ENCODE data around the gene LYPD6B. TPM values are rescaled to one million over a fixed set of nuclear protein-coding genes. Genes with fewer than 3 reads are reported as not detected.
A peak's percentile ranks its signal among the peaks of the same experiment; 100 is the strongest.

Gene LYPD6B
- total RNA-seq, 1 donor from 2014 or later, result 23.7 TPM

DNA sequence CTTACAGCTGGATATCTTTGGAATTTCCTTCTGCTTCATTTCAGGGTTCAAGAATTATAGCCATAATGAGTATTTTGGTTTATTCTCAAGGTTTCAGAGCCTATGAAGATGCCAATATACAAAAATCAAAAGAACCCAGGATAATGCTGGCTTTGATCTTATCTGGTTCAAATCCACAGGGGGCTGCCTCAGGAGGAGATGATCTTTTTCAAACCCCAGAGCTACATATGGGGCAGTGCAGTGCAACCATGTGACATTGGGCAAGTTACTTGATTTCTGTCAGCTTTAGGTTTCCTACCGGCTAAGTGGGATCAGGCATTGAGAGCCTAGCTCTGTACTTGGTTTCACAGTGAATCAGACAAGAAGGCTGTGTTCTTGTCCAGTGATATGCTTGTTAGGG, 23.0 kb upstream of the LYPD6B start:
- no peaks in the 10 kb centered on the region for H3K9me3 Mint-ChIP-seq
- DNase-seq (ENCODE audit: extremely low spot score, unreplicated experiment), result no peak
- H3K27ac Mint-ChIP-seq, result no peak overlapping the region
- TF ChIP-seq, protein P1, sequence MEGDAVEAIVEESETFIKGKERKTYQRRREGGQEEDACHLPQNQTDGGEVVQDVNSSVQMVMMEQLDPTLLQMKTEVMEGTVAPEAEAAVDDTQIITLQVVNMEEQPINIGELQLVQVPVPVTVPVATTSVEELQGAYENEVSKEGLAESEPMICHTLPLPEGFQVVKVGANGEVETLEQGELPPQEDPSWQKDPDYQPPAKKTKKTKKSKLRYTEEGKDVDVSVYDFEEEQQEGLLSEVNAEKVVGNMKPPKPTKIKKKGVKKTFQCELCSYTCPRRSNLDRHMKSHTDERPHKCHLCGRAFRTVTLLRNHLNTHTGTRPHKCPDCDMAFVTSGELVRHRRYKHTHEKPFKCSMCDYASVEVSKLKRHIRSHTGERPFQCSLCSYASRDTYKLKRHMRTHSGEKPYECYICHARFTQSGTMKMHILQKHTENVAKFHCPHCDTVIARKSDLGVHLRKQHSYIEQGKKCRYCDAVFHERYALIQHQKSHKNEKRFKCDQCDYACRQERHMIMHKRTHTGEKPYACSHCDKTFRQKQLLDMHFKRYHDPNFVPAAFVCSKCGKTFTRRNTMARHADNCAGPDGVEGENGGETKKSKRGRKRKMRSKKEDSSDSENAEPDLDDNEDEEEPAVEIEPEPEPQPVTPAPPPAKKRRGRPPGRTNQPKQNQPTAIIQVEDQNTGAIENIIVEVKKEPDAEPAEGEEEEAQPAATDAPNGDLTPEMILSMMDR (conservative IDR thresholded peaks at IDR 0.05), result no peak
- H3K4me1 Mint-ChIP-seq (ENCODE audit: unreplicated experiment), result peaks cover 36% of the 10 kb centered on the region
- H3K4me3 Mint-ChIP-seq, result no peak overlapping the region
- peaks cover 18% of the 10 kb centered on the region for H3K36me3 Mint-ChIP-seq
- H3K27me3 Mint-ChIP-seq, result no peaks in the 10 kb centered on the region

DNA sequence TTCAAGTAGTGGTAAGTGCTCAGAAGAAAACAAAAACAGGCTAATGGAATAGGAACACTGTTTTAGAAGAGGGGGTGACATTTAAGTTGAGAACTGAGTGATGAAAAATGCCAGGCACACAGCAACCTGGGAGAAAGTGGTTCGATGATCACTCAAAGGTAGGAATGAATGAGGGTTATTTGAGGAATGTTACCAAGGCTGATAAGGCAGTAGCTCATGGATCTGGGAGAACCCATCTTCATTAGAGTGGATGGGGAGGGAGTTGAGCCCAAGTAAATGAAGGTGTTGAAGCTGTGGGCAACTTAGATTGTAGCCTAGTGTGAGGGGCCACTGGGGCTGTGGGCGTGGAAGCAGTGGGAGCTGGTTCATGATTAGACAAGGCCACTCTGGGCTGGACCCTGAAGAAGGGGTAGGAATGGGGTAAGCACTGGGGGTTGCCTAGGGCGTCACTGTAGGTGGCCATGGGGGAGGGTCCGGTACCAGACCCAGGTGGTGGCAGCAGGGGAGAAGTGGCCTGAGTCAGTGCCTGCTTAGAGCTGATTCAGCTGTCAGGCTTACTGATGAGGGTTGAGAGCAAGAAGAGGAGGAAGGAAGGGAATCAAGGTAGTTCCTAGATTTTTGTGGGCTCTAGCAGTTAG, 22.5 kb upstream of the LYPD6B start:
- Mint-ChIP-seq H3K36me3 (peaks cover 18% of the 10 kb centered on the region), H3K4me3 (peak overlapping the region; percentile 7), H3K27me3 (no peaks in the 10 kb centered on the region), H3K4me1 (ENCODE audit: unreplicated experiment) (peaks cover 37% of the 10 kb centered on the region), H3K9me3 (no peaks in the 10 kb centered on the region), H3K27ac (peak overlapping the region; percentile 13)
- TF ChIP-seq, protein P1 (conservative IDR thresholded peaks at IDR 0.05), result no peak
- no peak for DNase-seq (ENCODE audit: extremely low spot score, unreplicated experiment)

DNA sequence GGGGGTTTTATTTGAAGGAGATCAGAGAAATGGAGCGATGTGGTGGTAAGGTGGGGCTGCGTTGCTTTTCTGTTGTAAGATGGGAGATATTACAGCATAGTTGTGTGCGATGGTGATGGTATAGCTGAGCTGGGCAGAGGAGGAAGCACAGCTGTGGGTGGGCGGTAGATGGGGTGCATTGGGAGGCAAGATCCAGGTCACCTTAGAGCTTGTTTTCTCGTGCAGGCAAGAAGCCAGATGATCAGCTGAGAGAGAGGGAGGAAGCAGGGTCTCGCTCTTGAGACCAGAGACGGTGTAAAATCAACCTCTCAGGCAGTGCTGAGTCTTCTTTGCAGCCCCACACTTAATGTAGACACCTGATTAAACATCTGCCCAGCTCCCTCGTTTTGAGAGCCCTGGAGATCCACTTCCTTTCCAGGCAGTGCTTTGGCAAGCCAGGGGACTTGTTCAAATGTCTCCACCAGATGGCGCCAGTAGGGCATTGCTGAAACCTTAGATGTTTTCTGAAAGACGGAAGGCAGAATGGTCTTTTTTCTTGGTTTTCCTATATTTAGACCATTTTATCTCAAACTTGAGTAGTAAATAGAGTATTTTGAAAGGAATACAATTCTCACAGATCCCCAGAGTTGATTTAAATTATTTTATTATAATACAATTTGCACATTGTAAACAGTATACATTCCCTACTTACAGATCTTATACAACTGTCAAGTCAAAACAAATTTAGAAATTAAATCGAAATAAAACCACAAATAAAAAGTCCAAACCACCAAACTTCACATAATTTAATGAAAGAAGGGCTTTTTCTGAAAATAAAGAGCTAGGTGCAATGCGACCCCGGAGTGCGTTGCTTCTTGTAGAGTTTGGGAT, 21.1 kb upstream of the LYPD6B start:
- H3K4me3 Mint-ChIP-seq, result no peak overlapping the region
- H3K4me1 Mint-ChIP-seq (ENCODE audit: unreplicated experiment), result peaks cover 37% of the 10 kb centered on the region
- H3K27ac Mint-ChIP-seq, result no peak overlapping the region
- H3K9me3 Mint-ChIP-seq, result no peaks in the 10 kb centered on the region
- H3K27me3 Mint-ChIP-seq, result no peaks in the 10 kb centered on the region
- TF ChIP-seq, protein P1 (conservative IDR thresholded peaks at IDR 0.05), result peak; percentile 95
- H3K36me3 Mint-ChIP-seq, result peaks cover 14% of the 10 kb centered on the region
- DNase-seq (ENCODE audit: extremely low spot score, unreplicated experiment), result peak; percentile 80

DNA sequence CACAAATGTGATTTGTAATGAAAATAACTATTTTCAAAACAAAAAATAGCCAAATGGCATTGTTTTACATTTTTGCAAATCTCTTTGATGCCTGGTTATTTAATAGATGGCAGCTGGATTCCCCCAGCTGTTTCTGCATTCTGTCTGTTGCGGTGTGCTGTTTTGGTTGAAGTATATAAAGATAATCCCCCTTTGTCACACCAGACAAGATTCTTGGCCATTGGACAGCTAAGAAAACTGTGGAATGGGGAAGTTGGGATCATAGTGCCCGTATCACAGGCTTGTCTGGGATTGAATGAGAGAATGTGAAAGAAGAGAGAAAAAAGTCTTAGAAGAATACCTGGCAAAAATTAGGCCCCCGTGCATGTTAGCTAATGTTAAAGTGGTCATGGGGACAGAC, 19.5 kb upstream of the LYPD6B start:
- no peak overlapping the region for H3K4me3 Mint-ChIP-seq
- H3K27me3 Mint-ChIP-seq, result no peaks in the 10 kb centered on the region
- H3K4me1 Mint-ChIP-seq (ENCODE audit: unreplicated experiment), result peaks cover 37% of the 10 kb centered on the region
- H3K36me3 Mint-ChIP-seq, result peaks cover 10% of the 10 kb centered on the region
- TF ChIP-seq, protein P1 (conservative IDR thresholded peaks at IDR 0.05), result no peak
- H3K27ac Mint-ChIP-seq, result peak overlapping the region; percentile 9
- no peak for DNase-seq (ENCODE audit: extremely low spot score, unreplicated experiment)
- H3K9me3 Mint-ChIP-seq, result no peaks in the 10 kb centered on the region

DNA sequence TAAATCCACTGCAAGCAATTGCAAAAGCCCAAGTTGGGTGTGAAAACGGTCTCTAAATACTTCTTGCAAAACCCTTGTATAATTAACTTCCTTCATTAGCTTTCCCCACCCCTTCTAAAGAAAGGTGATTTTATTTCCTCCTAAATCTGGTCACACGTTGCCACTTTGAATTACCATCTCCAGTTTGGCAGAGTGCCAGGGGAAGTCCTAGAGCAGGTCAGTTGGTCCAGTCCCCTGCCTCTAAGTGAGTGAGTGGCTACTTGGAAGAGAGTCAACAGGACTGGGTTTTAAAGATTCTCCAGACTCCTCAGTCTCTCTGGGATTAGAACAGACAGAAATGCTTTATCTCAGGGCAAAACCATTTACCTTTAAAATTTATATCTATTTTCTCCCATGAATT, 18.7 kb upstream of the LYPD6B start:
- DNase-seq (ENCODE audit: extremely low spot score, unreplicated experiment), result no peak
- H3K9me3 Mint-ChIP-seq, result no peaks in the 10 kb centered on the region
- peaks cover 10% of the 10 kb centered on the region for H3K36me3 Mint-ChIP-seq
- H3K27ac Mint-ChIP-seq, result no peak overlapping the region
- H3K4me1 Mint-ChIP-seq (ENCODE audit: unreplicated experiment), result peaks cover 43% of the 10 kb centered on the region
- TF ChIP-seq, protein P1 (conservative IDR thresholded peaks at IDR 0.05), result no peak
- no peak overlapping the region for H3K4me3 Mint-ChIP-seq
- H3K27me3 Mint-ChIP-seq, result no peaks in the 10 kb centered on the region
